K562 (cell line): ENCODE results near the gene RASL11A. TPM values are rescaled to one million over a fixed set of nuclear protein-coding genes. Genes with fewer than 3 reads are reported as not detected.

ENCODE experiments used
- CBFB ChIP-seq: sonication (generic); formaldehyde crosslinking; IDR thresholded peaks from 2 replicates; pipeline ENCODE4 v1.4.0; 2020; ENCODE audit warnings: mild to moderate bottlenecking, missing genetic modification reagents
- CBX3 ChIP-seq, 2 experiments: IDR thresholded peaks; 1 replicate in 1 of 2; 2 replicates in 1 of 2; pipeline ENCODE4 v1.6.1; 2012; ENCODE audit warnings: inconsistent platforms in 2 of 2, low read length in 2 of 2, borderline replicate concordance in 1 of 2, control low read depth in 1 of 2
- GTF2B ChIP-seq: IDR thresholded peaks from 2 replicates; pipeline ENCODE4 v1.6.1; 2011; ENCODE audit not compliant: insufficient read length; ENCODE audit errors: extremely low read depth
- HES1 ChIP-seq: fragments of 450-650 bp; IDR thresholded peaks from 2 replicates; pipeline ENCODE4 v1.6.1; 2016; ENCODE audit warnings: low read depth, mild to moderate bottlenecking, moderate library complexity
- KLF1 ChIP-seq: fragments of 450-650 bp; IDR thresholded peaks from 2 replicates; pipeline ENCODE4 v1.6.1; 2016; ENCODE audit warnings: missing genetic modification characterization, missing compliant biosample characterization
- POLR2H ChIP-seq: IDR thresholded peaks from 2 replicates; pipeline ENCODE4 v1.6.1; 2016; ENCODE audit warnings: missing genetic modification characterization, low read depth, mild to moderate bottlenecking, control low read depth, missing compliant biosample characterization, moderate library complexity
- SMARCA5 ChIP-seq: fragments of 450-650 bp; IDR thresholded peaks from 2 replicates; pipeline ENCODE4 v1.6.1; 2016
- SNIP1 ChIP-seq: fragments of 450-650 bp; IDR thresholded peaks from 2 replicates; pipeline ENCODE4 v1.7.1; 2017; ENCODE audit warnings: low read depth, mild to moderate bottlenecking
- UBTF ChIP-seq, 2 experiments: IDR thresholded peaks; 2 replicates each; pipeline ENCODE4 v1.6.1; 2012; ENCODE audit warnings: improper control_type of control experiment in 2 of 2, low read depth in 2 of 2, low read length in 2 of 2, borderline replicate concordance in 1 of 2
- ZBTB8A ChIP-seq: fragments of 450-650 bp; IDR thresholded peaks from 2 replicates; pipeline ENCODE4 v1.6.1; 2018; ENCODE audit warnings: mild to moderate bottlenecking, moderate library complexity; ENCODE audit not compliant: partially characterized antibody
- ZFP30 ChIP-seq: fragments of 250-450 bp; sonication (Bioruptor Pico); IDR thresholded peaks from 2 replicates; pipeline ENCODE4 v1.8.0; 2022; ENCODE audit warnings: moderate library complexity, mild to moderate bottlenecking, inconsistent platforms, borderline replicate concordance
- ZNF212 ChIP-seq: fragments of 450-650 bp; formaldehyde crosslinking; IDR thresholded peaks from 2 replicates; pipeline ENCODE4 v1.4.0; 2020; ENCODE audit warnings: mild to moderate bottlenecking
- ZNF316 ChIP-seq: fragments of 450-650 bp; IDR thresholded peaks from 2 replicates; pipeline ENCODE4 v1.6.1; 2016
- polyA plus RNA-seq, 8 experiments: library from polyadenylated mRNA; depleted of rRNA in 4 of 8; stranded (reverse) in 5 of 8; unstranded in 3 of 8; fragments of >200 nt; fragmentation: Nextera tagmentation in 2 of 8; fragmentation: Illumina TruSeq in 1 of 8; extraction: Ambion mirVana in 2 of 8; extraction: Trizol in 1 of 8; gene quantifications; 2 replicates each; pipeline versions ENCODE4 v1.2.1 to v1.2.3, GENCODE V29; 2011 to 2014; ENCODE audit warnings: inconsistent platforms in 1 of 8, missing spikeins in 1 of 8
- total RNA-seq, 7 experiments: library from RNA; depleted of rRNA in 6 of 7; stranded (reverse); fragments of >200 nt in 6 of 7; fragmentation: Illumina TruSeq in 2 of 7; extraction: Trizol in 2 of 7; gene quantifications; 2 replicates each; pipeline versions ENCODE4 v1.2.1 to v1.2.3, GENCODE V29; 2011 to 2021; ENCODE audit warnings: low replicate concordance in 1 of 7
- TF ChIP-seq, protein P1 (sequence below): fragments of 250-450 bp; sonication (Bioruptor Pico); IDR thresholded peaks from 2 replicates; pipeline ENCODE4 v1.4.0; 2020; ENCODE audit warnings: mild to moderate bottlenecking, moderate library complexity
- TF ChIP-seq, protein P2 (sequence below): fragments of 250-450 bp; sonication (Bioruptor Pico); IDR thresholded peaks from 2 replicates; pipeline ENCODE4 v1.4.0; 2020; ENCODE audit warnings: mild to moderate bottlenecking, moderate library complexity
- TF ChIP-seq, protein P3 (sequence below), 3 experiments: fragments of 200-800 bp in 1 of 3; sonication (Bioruptor generic) in 1 of 3; sonication (generic) in 1 of 3; formaldehyde crosslinking in 1 of 3; IDR thresholded peaks; 2 replicates each; pipeline versions ENCODE4 v1.6.1 to v1.8.0; 2016 to 2022; ENCODE audit warnings: mild to moderate bottlenecking in 2 of 3, missing compliant biosample characterization in 2 of 3, missing genetic modification characterization in 2 of 3, missing genetic modification reagents in 1 of 3

Gene RASL11A
- total and polyA plus RNA-seq, 9 of the 15 experiments (the other 6 are each of a cell fraction or from before 2014, with no cell fraction given), result 0.11 to 2.2 (median 1.5) TPM; not detected in 1

DNA sequence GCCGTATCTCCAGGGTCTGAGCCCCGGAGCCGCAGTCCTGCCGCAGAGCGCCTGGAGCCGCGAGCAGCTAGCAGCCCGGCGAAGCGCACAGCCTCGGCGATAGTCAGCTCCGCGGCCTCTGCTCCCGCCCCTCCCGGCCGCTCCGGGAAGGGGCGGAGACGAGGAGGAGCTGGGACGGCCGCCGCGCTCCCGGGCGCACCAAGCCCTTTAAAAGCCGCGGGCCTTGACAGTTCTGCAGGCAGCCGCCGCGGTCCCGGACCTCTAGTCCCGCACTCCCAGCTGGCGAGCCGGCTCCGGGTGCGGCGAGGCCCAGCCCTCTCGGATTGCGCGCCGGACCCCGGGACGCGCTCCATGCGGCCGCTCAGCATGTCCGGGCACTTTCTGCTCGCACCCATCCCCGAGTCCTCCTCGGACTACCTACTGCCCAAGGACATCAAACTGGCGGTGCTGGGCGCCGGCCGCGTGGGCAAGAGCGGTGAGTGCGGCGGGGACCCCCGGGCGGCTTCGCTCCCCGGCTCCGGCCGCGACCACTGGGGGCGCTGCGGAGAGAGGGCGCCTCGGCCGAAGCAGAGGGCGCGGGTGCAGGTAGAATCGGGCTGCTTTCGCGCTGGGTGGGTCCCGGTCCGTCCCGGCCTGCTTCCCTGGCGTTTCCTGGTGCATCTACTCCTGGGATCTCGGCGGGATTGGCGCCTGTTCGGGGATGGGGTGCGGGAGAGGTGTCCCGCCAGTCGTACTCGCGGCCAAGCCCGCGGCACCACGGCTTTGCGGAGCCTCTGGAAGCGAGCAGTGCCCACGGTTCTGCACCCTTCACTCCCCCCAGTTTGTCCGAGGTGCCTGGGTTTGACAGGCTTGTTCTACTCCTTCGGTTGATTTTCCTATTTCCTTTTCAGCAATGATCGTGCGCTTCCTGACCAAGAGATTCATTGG is at the start of gene RASL11A (continued):
- TF ChIP-seq CBFB (CRISPR knock-in tag), result no peak
- TF ChIP-seq ZBTB8A, result no peak
- TF ChIP-seq, protein P1, sequence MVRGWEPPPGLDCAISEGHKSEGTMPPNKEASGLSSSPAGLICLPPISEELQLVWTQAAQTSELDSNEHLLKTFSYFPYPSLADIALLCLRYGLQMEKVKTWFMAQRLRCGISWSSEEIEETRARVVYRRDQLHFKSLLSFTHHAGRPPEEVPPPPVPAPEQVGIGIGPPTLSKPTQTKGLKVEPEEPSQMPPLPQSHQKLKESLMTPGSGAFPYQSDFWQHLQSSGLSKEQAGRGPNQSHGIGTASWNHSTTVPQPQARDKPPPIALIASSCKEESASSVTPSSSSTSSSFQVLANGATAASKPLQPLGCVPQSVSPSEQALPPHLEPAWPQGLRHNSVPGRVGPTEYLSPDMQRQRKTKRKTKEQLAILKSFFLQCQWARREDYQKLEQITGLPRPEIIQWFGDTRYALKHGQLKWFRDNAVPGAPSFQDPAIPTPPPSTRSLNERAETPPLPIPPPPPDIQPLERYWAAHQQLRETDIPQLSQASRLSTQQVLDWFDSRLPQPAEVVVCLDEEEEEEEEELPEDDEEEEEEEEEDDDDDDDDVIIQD (CRISPR knock-in tag), result no peak
- no peak for TF ChIP-seq SNIP1
- TF ChIP-seq UBTF (IDR thresholded peaks at IDR 0.05; ENCODE audit: borderline replicate concordance in 1 of 2, low read depth in 2 of 2, low read length in 2 of 2), result peak; percentile 74 to 85; a peak in 3 of 4 replicates
- no peak for TF ChIP-seq POLR2H (tag)
- no peak for TF ChIP-seq ZFP30
- TF ChIP-seq, protein P2, sequence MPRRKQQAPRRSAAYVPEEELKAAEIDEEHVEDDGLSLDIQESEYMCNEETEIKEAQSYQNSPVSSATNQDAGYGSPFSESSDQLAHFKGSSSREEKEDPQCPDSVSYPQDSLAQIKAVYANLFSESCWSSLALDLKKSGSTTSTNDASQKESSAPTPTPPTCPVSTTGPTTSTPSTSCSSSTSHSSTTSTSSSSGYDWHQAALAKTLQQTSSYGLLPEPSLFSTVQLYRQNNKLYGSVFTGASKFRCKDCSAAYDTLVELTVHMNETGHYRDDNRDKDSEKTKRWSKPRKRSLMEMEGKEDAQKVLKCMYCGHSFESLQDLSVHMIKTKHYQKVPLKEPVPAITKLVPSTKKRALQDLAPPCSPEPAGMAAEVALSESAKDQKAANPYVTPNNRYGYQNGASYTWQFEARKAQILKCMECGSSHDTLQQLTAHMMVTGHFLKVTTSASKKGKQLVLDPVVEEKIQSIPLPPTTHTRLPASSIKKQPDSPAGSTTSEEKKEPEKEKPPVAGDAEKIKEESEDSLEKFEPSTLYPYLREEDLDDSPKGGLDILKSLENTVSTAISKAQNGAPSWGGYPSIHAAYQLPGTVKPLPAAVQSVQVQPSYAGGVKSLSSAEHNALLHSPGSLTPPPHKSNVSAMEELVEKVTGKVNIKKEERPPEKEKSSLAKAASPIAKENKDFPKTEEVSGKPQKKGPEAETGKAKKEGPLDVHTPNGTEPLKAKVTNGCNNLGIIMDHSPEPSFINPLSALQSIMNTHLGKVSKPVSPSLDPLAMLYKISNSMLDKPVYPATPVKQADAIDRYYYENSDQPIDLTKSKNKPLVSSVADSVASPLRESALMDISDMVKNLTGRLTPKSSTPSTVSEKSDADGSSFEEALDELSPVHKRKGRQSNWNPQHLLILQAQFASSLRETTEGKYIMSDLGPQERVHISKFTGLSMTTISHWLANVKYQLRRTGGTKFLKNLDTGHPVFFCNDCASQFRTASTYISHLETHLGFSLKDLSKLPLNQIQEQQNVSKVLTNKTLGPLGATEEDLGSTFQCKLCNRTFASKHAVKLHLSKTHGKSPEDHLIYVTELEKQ, result no peak
- no peak for TF ChIP-seq HES1
- TF ChIP-seq KLF1, result no peak
- no peak for TF ChIP-seq SMARCA5
- no peak for TF ChIP-seq ZNF212
- TF ChIP-seq ZNF316, result no peak
- TF ChIP-seq, protein P3, sequence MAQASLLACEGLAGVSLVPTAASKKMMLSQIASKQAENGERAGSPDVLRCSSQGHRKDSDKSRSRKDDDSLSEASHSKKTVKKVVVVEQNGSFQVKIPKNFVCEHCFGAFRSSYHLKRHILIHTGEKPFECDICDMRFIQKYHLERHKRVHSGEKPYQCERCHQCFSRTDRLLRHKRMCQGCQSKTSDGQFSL (CRISPR knock-in tag; IDR thresholded peaks at IDR 0.05), result no peak
- TF ChIP-seq, protein P3 (tag; IDR thresholded peaks at IDR 0.05), result no peak
- no peak for TF ChIP-seq CBX3 (IDR thresholded peaks at IDR 0.05; ENCODE audit: borderline replicate concordance in 1 of 2, low read length in 2 of 2)
- no peak for TF ChIP-seq GTF2B
